HepG2 (cell line): ENCODE results near the gene AAMP. TPM values are rescaled to one million over a fixed set of nuclear protein-coding genes. Genes with fewer than 3 reads are reported as not detected.
A peak's percentile ranks its signal among the peaks of the same experiment; 100 is the strongest.

Experiments used
- ARNT2 ChIP-seq: sonication (generic); formaldehyde crosslinking; IDR thresholded peaks from 2 replicates; pipeline ENCODE4 v1.8.0; 2022; ENCODE audit warnings: mild to moderate bottlenecking, low read depth, missing genetic modification reagents, moderate library complexity
- CSRNP1 ChIP-seq: sonication (generic); formaldehyde crosslinking; IDR thresholded peaks from 2 replicates; pipeline ENCODE4 v1.8.1; 2023; ENCODE audit warnings: mild to moderate bottlenecking, missing genetic modification reagents
- E2F2 ChIP-seq: sonication (generic); formaldehyde crosslinking; IDR thresholded peaks from 2 replicates; pipeline ENCODE4 v1.4.0; 2020; ENCODE audit warnings: missing genetic modification reagents, borderline replicate concordance
- MTF1 ChIP-seq: sonication (generic); formaldehyde crosslinking; IDR thresholded peaks from 2 replicates; pipeline ENCODE4 v1.5.0; 2020; ENCODE audit warnings: missing genetic modification reagents
- NCOR1 ChIP-seq: fragments of 200-600 bp; sonication (generic); IDR thresholded peaks from 2 replicates; pipeline ENCODE4 v1.7.0; 2017; ENCODE audit warnings: antibody characterized with exemption, low read length, borderline replicate concordance
- NFIB ChIP-seq: sonication (generic); formaldehyde crosslinking; IDR thresholded peaks from 2 replicates; pipeline ENCODE4 v1.9.0; 2021; ENCODE audit warnings: missing genetic modification reagents, mild to moderate bottlenecking, borderline replicate concordance
- NR2C2 ChIP-seq: sonication (generic); formaldehyde crosslinking; IDR thresholded peaks from 2 replicates; pipeline ENCODE4 v1.4.0; 2020; ENCODE audit warnings: missing genetic modification reagents, mild to moderate bottlenecking, moderate library complexity, borderline replicate concordance
- REXO4 ChIP-seq: sonication (generic); formaldehyde crosslinking; IDR thresholded peaks from 2 replicates; pipeline ENCODE4 v1.8.0; 2022; ENCODE audit warnings: missing genetic modification reagents, mild to moderate bottlenecking, borderline replicate concordance
- TFAP4 ChIP-seq: sonication (generic); IDR thresholded peaks from 2 replicates; pipeline ENCODE4 v1.6.1; 2016; ENCODE audit warnings: low read depth, borderline replicate concordance
- ZNF142 ChIP-seq: sonication (generic); formaldehyde crosslinking; IDR thresholded peaks from 2 replicates; pipeline ENCODE4 v1.4.0; 2020; ENCODE audit warnings: missing genetic modification reagents
- ZNF687 ChIP-seq: sonication (generic); formaldehyde crosslinking; IDR thresholded peaks from 2 replicates; pipeline ENCODE4 v1.5.1; 2020; ENCODE audit warnings: mild to moderate bottlenecking, missing genetic modification reagents, moderate library complexity
- ZNF737 ChIP-seq: sonication (generic); formaldehyde crosslinking; IDR thresholded peaks from 2 replicates; pipeline ENCODE4 v1.5.0; 2020; ENCODE audit warnings: missing genetic modification reagents, mild to moderate bottlenecking, borderline replicate concordance
- ZNF773 ChIP-seq: sonication (generic); formaldehyde crosslinking; IDR thresholded peaks from 2 replicates; pipeline ENCODE4 v1.4.0; 2020; ENCODE audit warnings: missing genetic modification reagents, borderline replicate concordance
- polyA plus RNA-seq, 8 experiments: library from polyadenylated mRNA; depleted of rRNA in 3 of 8; stranded (reverse) in 7 of 8; unstranded in 1 of 8; fragments of >200 nt; fragmentation: Illumina TruSeq in 4 of 8; extraction: Trizol in 4 of 8; gene quantifications; 2 replicates each; pipeline versions ENCODE4 v1.2.1 to v1.2.3, GENCODE V29; 2011 to 2016; ENCODE audit warnings: low read depth in 4 of 8, missing spikeins in 1 of 8, mixed read lengths in 1 of 8; ENCODE audit not compliant: insufficient read depth in 1 of 8
- total RNA-seq, 5 experiments: library from RNA; depleted of rRNA; stranded (reverse); fragments of >200 nt; fragmentation: Illumina TruSeq; extraction: Trizol; gene quantifications; 2 replicates each; pipeline ENCODE4 v1.2.3, GENCODE V29; 2016; ENCODE audit warnings: low read depth in 1 of 5

AAMP gene
- total and polyA plus RNA-seq, 2 of the 13 experiments (the other 11 are each of a cell fraction or from before 2014, with no cell fraction given) = 110 to 186 TPM

- TF ChIP-seq ZNF687 (CRISPR knock-in tag) = peak; percentile 60; the same call in 1 of the 2 replicates
- no peak for TF ChIP-seq TFAP4
- no peak for TF ChIP-seq ZNF773 (CRISPR knock-in tag)
- peak; percentile 48; the same call in 1 of the 2 replicates for TF ChIP-seq CSRNP1 (CRISPR knock-in tag)
- TF ChIP-seq E2F2 (CRISPR knock-in tag) = no peak
- no peak for TF ChIP-seq ARNT2 (CRISPR knock-in tag)
- no peak for TF ChIP-seq ZNF737 (CRISPR knock-in tag)
- no peak for TF ChIP-seq NCOR1
- no peak for TF ChIP-seq ZNF142 (CRISPR knock-in tag)
- 0 out of 2 replicates have a peak, but pooled peaks have one; percentile 35 for TF ChIP-seq REXO4
- TF ChIP-seq MTF1 = no peak
- no peak for TF ChIP-seq NFIB (CRISPR knock-in tag)
- TF ChIP-seq NR2C2 = 0 out of 2 replicates have a peak, but pooled peaks have one; percentile 0
Observed at GRCh38 chr2:218217360-218218267, 52.3 kb downstream of the AAMP start (continued).
